ENCODE measurements around the gene F8A2.
"Not testable (repeated sequence)": the region's sequence is repeated elsewhere in the genome, so short reads cannot be mapped to it uniquely, and the experiment has no call there.

F8A2 gene

DNA sequence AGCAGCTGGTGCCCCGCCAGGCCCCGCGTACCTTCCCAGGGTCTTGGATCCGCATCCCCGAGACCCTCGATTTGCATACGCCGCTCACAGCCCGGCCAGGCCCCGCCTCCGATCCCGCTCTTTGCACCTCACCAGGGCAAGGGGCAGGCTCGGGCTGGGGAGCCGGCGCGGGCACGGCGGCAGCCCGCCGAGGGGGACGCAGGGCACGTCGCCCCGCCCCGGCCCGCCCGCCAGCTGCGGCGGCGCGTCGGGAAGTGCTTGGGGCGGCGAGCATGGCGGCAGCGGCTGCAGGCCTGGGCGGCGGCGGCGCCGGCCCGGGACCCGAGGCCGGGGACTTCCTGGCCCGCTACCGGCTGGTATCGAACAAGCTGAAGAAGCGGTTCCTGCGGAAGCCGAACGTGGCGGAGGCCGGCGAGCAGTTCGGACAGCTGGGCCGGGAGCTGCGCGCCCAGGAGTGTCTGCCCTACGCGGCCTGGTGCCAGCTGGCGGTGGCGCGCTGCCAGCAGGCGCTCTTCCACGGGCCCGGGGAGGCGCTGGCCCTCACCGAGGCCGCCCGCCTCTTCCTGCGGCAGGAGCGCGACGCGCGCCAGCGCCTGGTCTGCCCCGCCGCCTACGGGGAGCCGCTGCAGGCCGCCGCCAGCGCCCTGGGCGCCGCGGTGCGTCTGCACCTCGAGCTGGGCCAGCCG lies at the start of gene F8A2:
Gene F8A2, plus strand, starts transcription at position 253 of the 686 bp plus-strand sequence. Its CDS starts 20 bp downstream, at position 273.
- DNase-seq, result not testable (repeated sequence)

DNA sequence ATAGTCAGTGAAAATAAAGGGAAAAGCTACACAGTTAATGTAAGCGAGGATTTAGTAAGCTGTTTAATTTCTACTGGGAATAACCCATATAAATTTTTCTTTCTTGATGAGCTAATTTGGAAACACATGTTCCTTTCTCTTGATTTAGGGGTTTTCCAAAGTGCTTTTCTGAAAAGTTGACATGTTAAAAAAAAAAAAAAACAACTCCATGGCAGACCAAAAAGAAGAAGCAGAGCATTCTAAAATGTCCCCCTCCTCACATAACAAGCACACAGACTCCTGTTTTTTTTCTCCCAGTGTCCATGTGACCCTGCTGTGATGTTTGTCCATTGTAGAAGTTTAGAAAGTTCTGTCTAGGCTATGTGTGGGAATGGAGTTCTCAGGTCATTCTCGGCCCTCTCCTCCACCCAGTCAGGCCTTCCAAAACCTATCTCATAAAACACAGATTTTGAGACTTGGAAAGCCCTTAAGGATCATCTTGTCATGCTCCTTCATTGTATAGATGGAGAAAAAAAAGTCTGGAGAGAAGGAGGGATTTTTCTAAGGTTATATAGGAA lies 48.3 kb upstream of the F8A2 start:
- no peak for DNase-seq

DNA sequence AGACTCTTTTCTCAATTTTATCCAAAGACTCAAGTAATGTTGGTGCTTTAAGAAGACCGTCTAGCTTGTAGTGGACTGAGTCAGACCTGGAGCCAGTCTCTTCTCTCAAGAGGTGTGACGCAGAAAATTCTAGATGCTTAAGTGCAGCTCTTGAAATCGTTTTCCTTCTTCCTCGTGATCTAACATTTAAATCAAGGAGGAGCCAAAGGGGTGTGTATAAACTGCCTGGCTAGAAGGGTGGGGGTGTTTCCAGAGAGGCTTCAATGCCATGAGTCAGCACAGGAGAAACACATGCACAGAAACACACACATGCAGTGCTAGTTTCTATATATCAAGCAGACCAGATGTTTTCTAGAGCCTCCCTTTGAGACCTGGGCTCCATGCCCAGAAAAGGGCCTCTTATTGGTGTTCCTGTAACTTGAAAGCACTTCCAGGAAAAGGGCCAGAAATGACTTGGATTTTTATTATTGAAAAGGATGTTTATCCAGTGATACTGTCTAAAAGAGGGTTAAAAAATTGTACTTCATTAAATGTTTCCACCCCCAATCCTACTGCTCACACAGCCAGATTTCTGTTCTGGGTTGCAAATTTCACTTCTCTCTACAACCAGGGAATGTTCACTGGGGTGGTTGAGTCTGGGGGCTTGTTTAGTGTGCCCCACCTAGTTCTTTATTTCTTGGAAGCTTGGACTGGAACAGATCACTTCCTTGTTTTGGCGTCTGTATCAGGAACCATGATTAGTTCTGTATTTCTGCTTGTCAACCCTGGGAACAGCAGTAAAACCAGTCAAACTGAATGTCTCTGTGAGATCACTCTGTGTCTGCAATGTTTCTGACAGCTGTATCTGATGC lies 47.2 kb upstream of the F8A2 start, which contains the start of gene CLIC2:
Gene CLIC2, minus strand, starts transcription at position 129 of the 851 bp plus-strand sequence. CDS start 187 bp downstream, outside the sequence.
- DNase-seq, result no peak

DNA sequence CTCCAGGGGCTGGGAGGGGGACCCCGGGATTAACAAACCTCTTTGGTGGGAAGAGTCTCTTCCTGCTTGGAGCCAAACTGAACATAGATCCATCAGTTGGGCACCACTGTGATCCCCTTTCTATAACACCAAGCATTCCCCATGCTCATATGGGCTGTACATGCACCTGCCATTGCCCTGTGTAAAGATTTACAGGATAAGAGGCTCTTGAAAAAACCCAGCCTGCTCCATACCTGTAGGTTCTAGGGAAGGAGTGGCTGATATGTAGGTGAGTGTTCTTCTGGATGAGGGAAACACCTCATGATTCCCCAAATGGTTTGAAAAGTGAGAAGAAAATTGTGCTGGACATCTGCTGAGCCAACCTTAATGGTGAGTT lies 46.6 kb upstream of the F8A2 start:
- DNase-seq, result not testable (repeated sequence)

DNA sequence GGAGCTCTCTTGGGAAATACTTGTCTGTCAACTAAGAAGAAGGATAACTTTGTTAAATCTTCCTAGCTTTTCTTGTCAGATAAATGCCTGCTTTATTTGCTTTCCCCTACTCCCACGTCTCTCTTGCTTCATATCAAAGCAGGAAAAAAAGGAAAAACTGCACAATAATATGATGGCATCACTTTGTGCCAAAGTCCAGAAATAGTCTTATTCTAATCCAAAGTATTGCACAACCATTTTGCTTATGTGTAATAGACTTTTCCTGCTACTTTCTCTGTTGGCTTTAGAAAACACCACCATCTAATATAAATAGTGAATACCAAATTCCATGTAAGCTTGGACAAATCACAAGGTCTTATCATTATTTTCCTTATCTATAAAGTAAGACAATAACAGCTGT lies 36.2 kb upstream of the F8A2 start:
- DNase-seq, result not testable (repeated sequence)

DNA sequence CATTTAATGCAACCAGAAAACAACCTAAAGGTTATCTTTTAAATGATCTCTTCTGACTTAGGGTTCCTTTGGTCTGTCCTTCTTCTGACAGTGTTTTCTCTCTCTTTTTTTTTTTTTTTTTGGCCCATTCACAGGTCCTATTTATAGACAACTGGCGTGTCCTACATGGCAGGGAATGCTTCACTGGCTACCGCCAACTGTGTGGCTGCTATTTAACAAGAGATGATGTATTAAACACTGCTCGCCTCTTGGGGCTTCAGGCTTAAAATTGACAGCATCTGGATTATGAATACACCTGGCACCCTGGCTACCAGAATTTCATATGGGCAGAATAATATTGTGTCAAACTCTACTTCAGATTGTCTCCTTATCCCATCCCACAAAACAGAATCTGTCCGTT lies 32.4 kb upstream of the F8A2 start:
- DNase-seq, result not testable (repeated sequence)

DNA sequence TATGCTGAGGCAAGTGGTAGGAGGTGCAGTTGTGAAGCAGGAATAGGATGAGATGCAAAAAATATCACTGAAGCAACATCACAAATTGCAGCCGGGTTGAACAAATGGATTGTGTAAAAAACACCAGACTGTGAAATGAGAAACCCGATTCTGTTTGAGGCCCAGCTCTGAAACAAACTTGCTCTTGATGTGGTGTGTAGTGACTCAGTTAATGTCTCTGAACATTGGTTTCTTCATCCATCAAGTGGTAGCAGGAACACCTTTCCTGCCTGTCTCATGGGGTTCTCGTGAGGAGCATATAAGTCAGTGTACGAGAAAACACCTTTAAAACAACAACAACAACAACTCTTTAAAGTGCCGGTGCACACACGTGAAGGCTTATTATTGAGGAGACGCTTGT lies 18.2 kb upstream of the F8A2 start:
- DNase-seq, result not testable (repeated sequence)

DNA sequence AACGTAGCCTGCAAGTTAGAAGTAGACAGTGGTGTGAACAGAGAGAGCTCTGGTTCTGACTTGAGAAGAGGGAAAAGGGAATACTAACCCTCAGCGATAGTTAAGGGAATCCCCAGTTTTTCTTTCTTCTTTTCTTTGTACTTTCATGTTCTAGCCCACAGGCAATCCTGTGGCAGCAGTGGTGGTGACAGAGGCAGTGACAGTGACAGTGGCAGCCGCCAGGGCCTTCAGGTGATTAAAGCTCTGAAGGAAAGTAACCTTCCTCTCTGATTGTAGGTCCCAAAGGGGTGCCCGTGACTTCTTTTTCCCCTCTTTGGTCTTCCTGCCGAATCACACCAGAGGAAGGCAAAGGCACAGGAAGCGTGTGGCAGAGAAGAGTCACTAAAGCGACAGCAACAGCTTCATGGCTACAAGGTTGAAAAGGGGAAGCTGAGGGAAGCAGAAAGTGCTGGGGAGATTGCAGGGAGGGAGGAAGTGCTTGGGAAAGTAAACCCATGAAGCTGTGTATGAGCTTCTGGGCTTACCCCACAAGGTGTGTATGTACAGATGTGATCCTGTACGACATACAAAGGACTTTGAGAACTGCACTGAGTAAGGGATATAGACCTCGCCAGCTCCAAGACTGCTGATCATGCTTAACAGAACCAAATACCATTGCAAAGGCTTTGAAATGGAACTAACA lies 8.0 kb upstream of the F8A2 start:
- not testable (repeated sequence) for DNase-seq

DNA sequence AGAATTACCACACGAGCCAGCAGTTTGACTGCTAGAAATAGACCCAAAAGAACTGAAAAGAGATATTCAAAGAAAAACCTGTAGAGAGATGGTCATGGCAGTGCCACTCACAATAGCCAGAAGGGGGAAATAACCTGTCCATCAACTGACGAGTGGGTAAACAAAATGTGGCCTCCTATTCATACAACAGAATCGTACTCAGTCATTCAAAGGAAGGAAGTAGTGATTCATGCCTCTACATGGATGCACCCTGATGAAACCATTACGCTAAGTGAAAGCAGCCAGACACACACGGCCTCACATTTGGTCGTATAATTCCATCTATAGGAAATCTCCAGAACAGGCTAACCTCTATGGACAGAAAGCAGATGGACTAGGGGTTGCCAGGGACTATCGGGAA lies 2.1 kb upstream of the F8A2 start:
- not testable (repeated sequence) for DNase-seq

DNA sequence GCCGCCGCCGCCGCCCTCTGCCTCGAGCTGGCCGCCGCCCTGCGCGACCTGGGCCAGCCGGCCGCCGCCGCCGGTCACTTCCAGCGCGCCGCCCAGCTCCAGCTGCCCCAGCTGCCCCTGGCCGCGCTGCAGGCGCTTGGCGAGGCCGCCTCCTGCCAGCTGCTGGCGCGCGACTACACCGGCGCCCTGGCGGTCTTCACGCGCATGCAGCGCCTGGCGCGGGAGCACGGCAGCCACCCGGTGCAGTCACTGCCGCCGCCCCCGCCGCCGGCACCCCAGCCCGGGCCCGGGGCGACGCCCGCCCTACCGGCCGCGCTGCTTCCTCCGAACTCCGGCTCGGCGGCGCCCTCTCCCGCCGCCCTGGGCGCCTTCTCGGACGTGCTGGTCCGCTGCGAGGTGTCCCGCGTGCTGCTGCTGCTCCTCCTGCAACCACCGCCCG lies 653 bp downstream of the F8A2 start:
- DNase-seq, result not testable (repeated sequence)

DNA sequence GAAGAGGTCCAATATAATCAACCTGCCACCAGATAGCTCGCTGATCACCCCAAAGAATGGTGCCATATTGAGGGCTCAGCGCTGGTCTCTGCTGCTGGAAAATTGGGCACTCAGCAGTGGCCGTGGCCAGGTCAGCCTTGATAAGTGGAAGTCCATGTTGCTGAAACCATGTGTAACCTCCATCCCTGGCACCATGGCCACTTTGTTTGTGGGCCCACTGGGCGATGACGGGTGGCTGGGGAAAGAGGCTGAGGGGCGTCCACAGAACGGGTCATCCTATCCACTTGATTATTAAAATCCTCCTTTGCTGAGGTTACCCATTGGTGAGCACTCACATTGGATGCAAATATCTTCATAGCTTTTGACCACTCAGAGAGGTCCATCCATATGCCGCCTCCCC lies 7.7 kb downstream of the F8A2 start:
- DNase-seq, result no peak

DNA sequence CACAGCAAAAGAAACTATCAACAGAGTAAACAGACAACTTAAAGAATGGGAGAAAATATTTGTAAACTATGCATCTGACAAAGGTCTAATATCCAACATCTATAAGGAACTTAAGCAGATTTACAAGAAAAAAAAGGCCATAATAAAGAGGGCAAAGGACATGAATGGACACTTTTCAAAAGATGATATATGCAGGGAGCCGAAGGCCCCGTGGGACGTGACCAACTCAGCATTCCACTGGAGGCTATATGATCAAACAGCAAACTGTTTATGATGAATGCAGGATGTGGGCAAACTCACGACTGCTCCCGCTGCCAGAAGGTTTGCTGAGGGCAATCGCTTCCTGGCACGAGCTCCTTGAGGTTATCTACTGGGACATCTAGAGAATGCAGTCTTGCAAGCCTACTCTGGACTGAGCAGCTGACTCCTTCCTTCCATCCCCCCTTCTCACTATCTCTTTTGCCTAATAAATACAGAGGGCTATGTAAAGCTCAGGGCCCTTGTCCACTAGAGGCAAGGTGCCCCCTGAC lies 12.9 kb downstream of the F8A2 start:
- not testable (repeated sequence) for DNase-seq

DNA sequence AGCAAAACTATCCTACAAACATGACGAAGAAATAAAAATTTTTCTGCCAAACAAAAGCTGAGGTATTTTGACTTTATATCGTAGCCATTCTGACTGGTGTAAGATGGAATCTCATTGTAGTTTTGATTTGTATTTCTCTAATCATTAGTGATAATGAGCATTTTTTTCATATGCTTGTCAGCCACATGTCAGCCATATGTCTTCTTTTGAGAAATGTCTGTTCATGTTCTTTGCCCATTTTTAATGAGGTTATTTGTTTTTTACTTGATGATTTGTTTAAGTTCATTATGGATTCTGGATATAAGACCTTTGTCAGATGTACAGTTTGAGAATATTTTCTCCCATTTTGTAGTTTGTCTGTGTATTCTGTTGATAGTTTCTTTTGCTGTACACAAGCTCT lies 24.5 kb downstream of the F8A2 start:
- no peak for DNase-seq

DNA sequence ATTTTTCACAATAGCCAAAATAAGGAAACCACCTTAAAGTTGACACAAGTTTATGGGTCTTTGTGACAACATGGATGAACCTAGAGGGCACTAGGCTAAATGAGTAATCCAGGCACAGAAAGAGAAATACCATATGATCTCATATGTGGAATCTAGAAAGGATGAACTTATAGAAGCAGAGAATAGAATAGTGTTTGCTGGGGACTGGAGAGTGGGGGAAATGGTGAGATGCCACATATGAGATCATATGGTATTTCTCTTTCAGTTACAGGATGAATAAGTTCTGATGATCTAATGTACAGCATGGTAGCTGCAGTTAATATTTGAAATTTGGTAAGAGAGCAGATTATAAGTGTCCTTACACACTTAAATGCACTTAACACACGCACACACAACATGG lies 35.9 kb downstream of the F8A2 start:
- no peak for DNase-seq
